OCI-LY3 (cell line): ENCODE measurements around the gene THAP2.

ENCODE experiments used
- H2AFZ ChIP-seq: fragments of 200-600, 300-600 bp; shearing (Covaris generic); 2 replicates; pipeline ENCODE4 v1.6.0; 2014; ENCODE audit warnings: antibody characterized with exemption, low read depth, low read length
- H3K27ac ChIP-seq: fragments of 200-600, 300-600 bp; sonication (generic); 2 replicates; pipeline ENCODE4 v1.5.1; 2014; ENCODE audit warnings: mild to moderate bottlenecking, low read length, moderate library complexity, mixed read lengths
- H3K27me3 ChIP-seq: fragments of 200-600, 300-600 bp; sonication (generic); 2 replicates; pipeline ENCODE4 v1.6.1; 2014; ENCODE audit warnings: low read depth, low read length, mixed read lengths
- H3K36me3 ChIP-seq: fragments of 200-600, 300-600 bp; sonication (generic); replicated peaks from 2 replicates; pipeline ENCODE3; 2014; ENCODE audit warnings: low read depth, low read length, mixed read lengths
- H3K4me1 ChIP-seq: fragments of 300-600, 200-600 bp; sonication (generic); 2 replicates; pipeline ENCODE4 v1.6.1; 2014; ENCODE audit warnings: low read length, mixed read lengths
- H3K4me2 ChIP-seq: fragments of 200-600, 300-600 bp; sonication (generic); 2 replicates; pipeline ENCODE4 v1.6.1; 2014; ENCODE audit warnings: low read length, mixed read lengths
- H3K4me3 ChIP-seq: fragments of 300-600, 200-600 bp; sonication (generic); 2 replicates; pipeline ENCODE4 v1.5.1; 2014; ENCODE audit warnings: antibody characterized with exemption, mild to moderate bottlenecking, low read length, moderate library complexity
- H3K79me2 ChIP-seq: fragments of 300-600, 200-600 bp; shearing (Covaris generic); 2 replicates; pipeline ENCODE4 v1.6.1; 2014; ENCODE audit warnings: mild to moderate bottlenecking, low read length, mixed read lengths
- H3K9ac ChIP-seq: fragments of 300-600, 200-600 bp; shearing (Covaris generic); 2 replicates; pipeline ENCODE4 v1.6.0; 2014; ENCODE audit warnings: mild to moderate bottlenecking, low read length, moderate library complexity
- H3K9me3 ChIP-seq: fragments of 200-600, 300-600 bp; shearing (Covaris generic); 2 replicates; pipeline ENCODE4 v1.6.1; 2014; ENCODE audit warnings: low read length, mixed read lengths; ENCODE audit not compliant: insufficient read depth
- H4K20me1 ChIP-seq: fragments of 200-600, 300-600 bp; sonication (generic); 2 replicates; pipeline ENCODE4 v1.6.1; 2016; ENCODE audit warnings: low read length, mixed read lengths; ENCODE audit not compliant: insufficient read depth
- EZH2phosphoT487 ChIP-seq: fragments of 200-600 bp; shearing (Covaris generic); IDR thresholded peaks from 2 replicates; pipeline ENCODE4 v1.6.1; 2018; ENCODE audit warnings: antibody characterized with exemption, mixed run types, low read depth
- TF ChIP-seq, protein P1 (sequence below): fragments of 200-600, 300-600 bp; sonication (generic); IDR thresholded peaks from 2 replicates; pipeline ENCODE4 v1.5.1; 2014; ENCODE audit warnings: antibody characterized with exemption, low read length, low read depth

Gene THAP2

DNA sequence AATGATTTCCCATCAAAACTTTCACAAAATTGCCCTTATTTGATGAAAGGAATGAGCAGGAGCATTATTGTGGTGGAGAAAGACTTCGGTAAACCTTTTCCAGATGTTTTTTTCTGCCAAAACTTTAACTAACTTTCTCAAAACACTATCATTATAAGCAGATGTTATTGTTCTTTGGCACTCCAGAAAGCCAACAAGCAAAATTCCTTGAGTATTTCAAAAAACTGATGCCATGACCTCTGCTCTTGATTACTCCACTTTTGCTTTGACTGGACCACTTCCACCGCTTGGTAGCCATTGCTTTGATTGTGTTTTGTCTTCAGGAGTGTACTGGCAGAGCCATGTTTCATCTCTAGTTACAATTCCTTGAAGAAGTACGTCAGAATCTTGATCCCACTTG, 60.9 kb downstream of the THAP2 start:
- TF ChIP-seq EZH2phosphoT487 = no peak
- TF ChIP-seq, protein P1, sequence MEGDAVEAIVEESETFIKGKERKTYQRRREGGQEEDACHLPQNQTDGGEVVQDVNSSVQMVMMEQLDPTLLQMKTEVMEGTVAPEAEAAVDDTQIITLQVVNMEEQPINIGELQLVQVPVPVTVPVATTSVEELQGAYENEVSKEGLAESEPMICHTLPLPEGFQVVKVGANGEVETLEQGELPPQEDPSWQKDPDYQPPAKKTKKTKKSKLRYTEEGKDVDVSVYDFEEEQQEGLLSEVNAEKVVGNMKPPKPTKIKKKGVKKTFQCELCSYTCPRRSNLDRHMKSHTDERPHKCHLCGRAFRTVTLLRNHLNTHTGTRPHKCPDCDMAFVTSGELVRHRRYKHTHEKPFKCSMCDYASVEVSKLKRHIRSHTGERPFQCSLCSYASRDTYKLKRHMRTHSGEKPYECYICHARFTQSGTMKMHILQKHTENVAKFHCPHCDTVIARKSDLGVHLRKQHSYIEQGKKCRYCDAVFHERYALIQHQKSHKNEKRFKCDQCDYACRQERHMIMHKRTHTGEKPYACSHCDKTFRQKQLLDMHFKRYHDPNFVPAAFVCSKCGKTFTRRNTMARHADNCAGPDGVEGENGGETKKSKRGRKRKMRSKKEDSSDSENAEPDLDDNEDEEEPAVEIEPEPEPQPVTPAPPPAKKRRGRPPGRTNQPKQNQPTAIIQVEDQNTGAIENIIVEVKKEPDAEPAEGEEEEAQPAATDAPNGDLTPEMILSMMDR = no peak
- no peak overlapping the region for H2AFZ ChIP-seq

GRCh38 chr12:71726548-71726947, 62.4 kb downstream of the THAP2 start:
- H3K9me3 ChIP-seq = no peaks in the 10 kb centered on the region
- no peaks in the 10 kb centered on the region for H4K20me1 ChIP-seq
- H3K36me3 ChIP-seq = no peaks in the 10 kb centered on the region
- no peaks in the 10 kb centered on the region for H3K27me3 ChIP-seq
- no peak overlapping the region for H3K4me3 ChIP-seq
- no peak overlapping the region for H3K4me2 ChIP-seq
- no peaks in the 10 kb centered on the region for H3K79me2 ChIP-seq
- TF ChIP-seq EZH2phosphoT487 = no peak
- TF ChIP-seq, protein P1 = no peak
- no peak overlapping the region for H2AFZ ChIP-seq
- H3K4me1 ChIP-seq = no peaks in the 10 kb centered on the region
- H3K27ac ChIP-seq = no peak overlapping the region
- no peak overlapping the region for H3K9ac ChIP-seq

More for the DNA sequence above, 60.9 kb downstream of the THAP2 start:
- Histone ChIP-seq H3K4me1 (no peaks in the 10 kb centered on the region), H3K9me3 (no peaks in the 10 kb centered on the region), H3K36me3 (no peaks in the 10 kb centered on the region), H3K27ac (no peak overlapping the region), H3K4me2 (no peak overlapping the region), H3K4me3 (no peak overlapping the region), H3K27me3 (no peaks in the 10 kb centered on the region), H3K79me2 (no peaks in the 10 kb centered on the region), H4K20me1 (no peaks in the 10 kb centered on the region), H3K9ac (no peak overlapping the region)

DNA sequence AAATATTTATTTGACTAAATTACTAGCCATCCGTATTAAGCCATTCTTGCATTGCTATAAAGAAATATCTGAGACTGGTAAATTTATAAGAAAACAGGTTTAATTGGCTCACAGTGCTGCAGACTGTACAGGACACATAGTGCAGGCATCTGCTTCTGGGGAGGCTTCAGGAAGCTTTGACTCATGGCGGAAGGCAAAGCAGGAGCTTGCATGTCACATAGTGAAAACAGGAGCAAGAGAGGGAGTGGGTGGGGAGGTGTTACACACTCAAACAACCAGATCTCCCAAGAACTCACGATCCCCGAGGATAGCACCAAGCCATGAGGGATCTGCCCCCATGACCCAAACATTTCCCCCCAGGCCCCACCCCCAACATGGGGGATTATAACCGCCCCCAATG, 63.9 kb downstream of the THAP2 start:
- Histone ChIP-seq H3K4me3 (no peak overlapping the region), H3K9me3 (no peaks in the 10 kb centered on the region), H3K79me2 (no peaks in the 10 kb centered on the region), H3K9ac (no peak overlapping the region), H3K4me2 (no peak overlapping the region), H3K27me3 (no peaks in the 10 kb centered on the region), H2AFZ (no peak overlapping the region), H3K27ac (no peak overlapping the region), H3K4me1 (no peaks in the 10 kb centered on the region), H3K36me3 (no peaks in the 10 kb centered on the region), H4K20me1 (no peaks in the 10 kb centered on the region)
- TF ChIP-seq EZH2phosphoT487 = no peak
- TF ChIP-seq, protein P1 = no peak
